ENCODE data around the gene BMP7.

Gene BMP7

GRCh38 chr20:57187068-57187634 lies 79.3 kb downstream of the BMP7 start:
- no peak for DNase-seq

- no peak for DNase-seq
These were observed 80.2 kb downstream of the BMP7 start for GRCh38 chr20:57186192-57186591.

GRCh38 chr20:57185188-57185743 lies 81.2 kb downstream of the BMP7 start:
- DNase-seq = no peak

- DNase-seq = no peak
These were observed 82.9 kb downstream of the BMP7 start for GRCh38 chr20:57183457-57184009.

DNA sequence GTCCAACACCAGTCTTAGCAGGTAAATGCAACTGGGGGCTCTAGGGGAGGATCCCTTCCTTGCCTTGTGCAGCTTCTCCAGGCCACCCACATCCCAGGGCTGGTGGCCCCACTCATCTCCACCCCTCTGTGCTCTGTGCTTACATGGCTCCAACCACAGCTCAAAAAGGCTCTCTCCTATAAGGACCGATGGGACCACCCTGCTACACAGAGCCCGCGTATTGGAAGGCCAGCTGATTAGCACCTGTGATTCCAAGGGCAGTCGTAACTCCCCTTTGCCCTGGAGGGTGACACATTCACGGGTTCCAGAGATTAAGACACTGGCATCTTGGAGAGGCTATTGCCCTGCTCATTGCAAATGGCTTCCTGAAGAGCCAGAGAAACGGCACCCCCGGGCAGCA lies 84.8 kb downstream of the BMP7 start:
- DNase-seq = no peak

DNA sequence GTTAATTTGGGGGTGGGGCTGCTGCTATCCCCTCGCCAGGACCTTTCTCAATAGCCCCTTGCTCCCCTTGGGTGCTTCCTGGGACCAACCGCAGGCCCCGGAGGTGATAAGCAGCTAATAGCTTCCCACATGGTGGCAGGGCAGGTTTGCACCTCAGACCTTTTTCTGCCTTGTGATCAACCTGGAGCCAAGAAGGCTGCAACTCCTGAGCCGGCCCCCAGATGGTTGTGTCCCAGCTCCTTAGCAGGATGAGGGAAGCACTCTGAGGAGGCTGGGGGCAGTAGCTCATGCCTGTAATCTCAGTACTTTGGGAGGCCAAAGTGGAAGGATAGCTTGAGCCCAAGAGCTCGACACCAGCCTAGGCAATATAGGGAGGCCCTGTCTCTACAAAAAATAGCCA lies 85.5 kb downstream of the BMP7 start:
- DNase-seq = no peak

GRCh38 chr20:57180387-57180786 lies 86.1 kb downstream of the BMP7 start:
- DNase-seq = no peak

DNA sequence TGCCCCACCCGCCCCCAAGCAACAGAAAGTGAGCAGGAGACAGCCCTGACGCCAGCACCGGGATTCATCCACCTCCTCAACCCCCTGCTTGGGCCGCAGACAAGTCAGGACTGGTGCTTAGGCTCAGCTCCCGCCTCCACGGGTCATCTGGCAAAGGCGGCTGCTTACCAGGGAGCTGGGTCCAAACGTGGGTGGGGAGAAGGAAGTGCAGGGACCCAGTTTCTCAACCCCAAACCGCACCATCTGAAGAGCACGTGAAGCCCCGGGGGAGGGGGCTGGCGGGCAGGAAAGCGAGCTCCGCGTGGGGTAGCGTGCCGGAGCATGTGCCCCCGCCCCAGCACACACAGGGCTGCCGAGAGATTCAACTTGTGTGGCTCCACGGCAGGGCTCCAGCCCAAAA lies 87.2 kb downstream of the BMP7 start:
- no peak for DNase-seq

- DNase-seq = no peak
These were observed 87.8 kb downstream of the BMP7 start for GRCh38 chr20:57178582-57179111.

DNA sequence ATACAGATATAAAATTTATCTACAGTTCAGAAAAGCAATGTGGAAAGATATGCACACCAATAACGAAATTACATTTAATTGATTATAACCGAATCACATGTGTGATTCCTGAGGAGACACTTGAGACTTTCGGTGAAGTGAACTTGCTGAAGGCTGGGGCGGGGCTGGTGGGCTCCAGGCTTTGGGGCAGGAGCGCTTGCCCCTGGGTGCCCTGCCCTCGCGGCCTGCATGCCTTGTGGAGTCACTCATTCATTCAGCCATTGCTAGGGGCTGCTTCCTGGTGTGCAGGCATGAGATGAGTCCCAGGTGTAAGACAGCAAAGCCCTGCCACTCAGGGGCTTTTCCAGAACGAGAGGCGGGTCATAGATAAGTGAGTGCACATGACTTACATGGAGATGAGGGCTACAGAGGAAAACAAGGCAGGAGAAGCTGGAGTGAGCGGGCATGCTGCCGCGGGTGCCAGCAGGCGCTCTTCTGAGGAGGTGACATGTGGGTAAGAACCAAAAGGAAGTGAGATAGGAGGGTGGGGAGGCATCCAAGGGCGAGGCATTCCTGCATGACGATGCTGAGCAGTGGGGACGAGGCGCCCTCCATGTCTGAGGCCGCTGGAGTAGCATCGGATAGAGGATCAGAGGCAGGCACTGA lies 88.7 kb downstream of the BMP7 start:
- no peak for DNase-seq

DNA sequence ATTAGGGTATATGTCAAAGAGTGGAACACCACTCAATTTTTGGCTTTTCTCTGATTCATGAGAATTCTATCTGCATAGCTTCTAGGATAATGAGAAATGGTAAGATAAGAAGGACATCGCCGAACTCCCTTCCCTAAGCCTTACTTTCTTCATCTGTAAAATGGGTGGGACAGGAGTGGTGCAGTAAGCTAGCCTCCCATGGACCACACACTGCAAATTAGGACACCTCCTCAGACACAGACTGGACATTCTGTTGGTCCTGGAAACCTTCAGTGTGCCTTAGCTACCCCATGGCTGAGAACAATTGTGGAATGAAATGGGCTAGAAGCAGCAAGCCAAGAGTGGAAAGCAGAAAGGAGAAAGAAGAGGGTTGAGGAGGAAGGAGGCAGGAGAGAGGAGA lies 89.6 kb downstream of the BMP7 start:
- no peak for DNase-seq

- no peak for DNase-seq
These were observed 90.9 kb downstream of the BMP7 start for GRCh38 chr20:57175397-57176010.

- DNase-seq = no peak
These were observed 91.7 kb downstream of the BMP7 start for GRCh38 chr20:57174737-57175136.

DNA sequence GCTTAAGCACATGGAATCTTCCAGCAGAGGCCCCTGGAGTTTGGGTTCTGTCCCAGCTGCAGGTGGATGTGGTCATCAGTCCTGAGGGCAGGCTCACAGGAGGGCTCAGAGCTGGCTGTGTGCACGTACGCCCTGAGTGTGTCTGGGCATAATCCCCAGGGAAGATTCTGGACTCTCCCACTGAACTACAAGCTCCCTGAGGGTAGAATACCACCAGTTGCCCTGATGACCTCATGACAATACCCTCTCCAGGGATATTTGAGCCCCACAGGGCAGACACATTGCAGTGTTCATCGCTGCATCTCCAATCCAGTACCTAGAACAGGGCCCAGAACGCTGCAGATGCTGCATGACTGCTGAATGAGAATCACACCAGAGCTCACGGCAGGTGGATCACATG lies 92.5 kb downstream of the BMP7 start:
- DNase-seq = no peak

DNA sequence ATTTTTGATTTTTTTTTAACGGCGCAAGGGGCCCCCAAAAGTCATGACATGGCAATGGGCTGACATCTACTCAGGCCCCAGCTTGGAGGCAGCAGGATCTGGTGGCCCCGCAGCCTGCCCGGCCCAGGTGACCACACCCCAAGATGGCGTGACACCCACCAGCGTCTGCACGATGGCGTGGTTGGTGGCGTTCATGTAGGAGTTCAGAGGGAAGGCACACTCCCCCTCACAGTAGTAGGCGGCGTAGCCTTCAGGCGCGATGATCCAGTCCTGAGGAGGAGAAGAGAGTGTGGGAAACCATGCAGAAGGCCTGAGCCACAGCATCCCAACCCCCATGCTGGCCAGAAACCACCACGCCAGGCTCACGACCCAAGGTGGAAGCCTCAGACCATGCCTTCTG lies 93.4 kb downstream of the BMP7 start:
- DNase-seq = no peak

DNA sequence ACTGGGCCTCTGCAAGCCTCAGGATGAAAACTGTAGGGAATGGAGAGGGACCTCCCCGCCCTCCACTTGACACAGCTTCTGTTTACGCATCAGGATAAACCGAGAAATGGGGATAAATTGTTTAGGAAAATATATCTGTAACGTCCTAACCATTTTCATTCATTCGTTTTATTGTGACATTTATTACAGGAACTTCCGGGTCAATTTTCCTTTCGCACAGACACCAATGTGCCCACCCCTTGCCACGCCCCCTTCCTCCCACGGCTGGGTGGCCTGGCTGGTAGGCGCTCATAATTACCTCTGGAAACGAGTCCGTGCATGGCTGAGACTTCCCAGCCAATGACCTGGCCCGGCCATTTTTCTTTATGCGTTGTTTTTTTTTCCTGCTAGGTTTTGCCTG lies 96.1 kb downstream of the BMP7 start:
- no peak for DNase-seq

- DNase-seq = no peak
These were observed 97.3 kb downstream of the BMP7 start for GRCh38 chr20:57169162-57169561.

DNA sequence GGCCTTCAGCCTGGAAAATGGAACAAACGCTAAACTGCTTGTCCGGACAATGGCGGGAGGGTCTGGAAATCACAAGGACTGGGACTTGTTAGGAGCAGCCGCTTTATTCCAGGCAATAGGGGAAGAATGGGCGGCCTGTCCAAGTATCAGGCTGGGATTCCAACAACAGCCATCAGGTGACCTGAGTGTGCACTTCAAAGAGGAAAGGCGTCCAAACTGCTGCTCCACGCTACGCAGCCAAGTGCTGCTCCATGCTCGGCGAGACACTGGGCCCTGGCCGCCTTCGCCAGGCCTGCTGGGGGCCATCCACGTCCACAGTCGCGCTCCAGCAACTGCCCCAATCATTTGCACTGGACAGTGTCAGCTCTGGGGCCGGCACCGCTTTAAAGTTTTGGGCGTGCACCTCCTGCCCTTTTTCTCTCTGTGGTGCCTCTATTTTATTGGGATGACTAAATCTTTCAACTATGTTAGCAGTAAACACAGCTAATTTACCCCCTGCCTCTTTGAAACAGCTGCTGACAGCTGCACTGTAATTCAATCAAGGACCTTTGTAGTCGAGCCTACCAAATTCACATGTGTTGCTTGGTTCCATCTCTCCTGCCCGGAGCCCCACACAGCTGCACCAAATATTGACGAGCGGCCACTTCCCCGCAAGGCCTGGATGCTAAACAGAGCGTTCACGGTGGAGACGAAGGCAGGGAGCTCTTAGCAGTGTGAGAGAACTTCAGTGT lies 98.3 kb downstream of the BMP7 start:
- DNase-seq = no peak

DNA sequence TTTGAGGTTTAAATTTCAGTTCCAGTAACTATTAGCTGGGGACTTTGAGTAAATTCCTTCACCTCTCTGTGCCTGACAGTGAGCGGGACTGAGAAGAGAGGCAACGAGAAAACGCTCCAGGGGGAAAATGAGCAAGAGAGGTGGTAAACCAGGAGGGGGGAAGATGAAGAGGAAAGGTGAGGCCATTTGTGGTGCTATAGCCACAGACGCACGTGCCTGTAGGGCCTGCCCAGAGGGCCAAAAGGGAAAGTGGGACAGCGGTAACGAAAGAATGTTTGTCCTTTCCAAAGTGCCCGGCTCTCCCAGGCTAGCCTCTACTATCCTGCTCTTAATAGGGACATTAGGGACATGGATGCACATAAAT lies 99.2 kb downstream of the BMP7 start:
- no peak for DNase-seq

- DNase-seq = no peak
These were observed 99.7 kb downstream of the BMP7 start for GRCh38 chr20:57166568-57167291.

DNA sequence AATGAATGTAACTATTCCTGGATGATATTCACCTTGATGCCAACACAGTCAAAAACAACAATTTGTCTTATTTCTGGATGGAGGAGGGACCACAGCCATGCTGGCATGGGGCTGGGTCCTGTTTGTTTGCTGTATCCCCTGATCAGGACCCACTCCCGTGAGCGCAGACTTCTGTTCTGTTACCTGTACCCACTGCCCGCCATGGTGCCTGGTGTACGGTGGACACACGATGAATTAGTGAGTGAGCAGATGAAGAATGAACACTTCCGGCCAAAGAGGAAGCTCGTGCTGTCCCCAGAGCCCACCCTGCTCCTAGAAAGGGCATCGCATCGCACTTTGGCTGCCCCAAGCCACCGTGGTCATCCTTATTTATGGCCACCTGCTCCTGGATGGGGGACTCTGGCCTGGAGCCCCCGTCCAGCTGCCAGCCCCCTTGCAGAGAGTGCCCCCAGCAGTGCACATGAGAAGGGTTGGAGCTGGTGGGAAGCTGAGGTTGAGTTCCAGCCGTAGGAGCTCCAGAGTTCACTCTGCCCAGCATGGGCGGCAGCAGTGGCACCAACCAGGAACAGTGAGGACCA lies 100.9 kb downstream of the BMP7 start:
- DNase-seq = no peak

DNA sequence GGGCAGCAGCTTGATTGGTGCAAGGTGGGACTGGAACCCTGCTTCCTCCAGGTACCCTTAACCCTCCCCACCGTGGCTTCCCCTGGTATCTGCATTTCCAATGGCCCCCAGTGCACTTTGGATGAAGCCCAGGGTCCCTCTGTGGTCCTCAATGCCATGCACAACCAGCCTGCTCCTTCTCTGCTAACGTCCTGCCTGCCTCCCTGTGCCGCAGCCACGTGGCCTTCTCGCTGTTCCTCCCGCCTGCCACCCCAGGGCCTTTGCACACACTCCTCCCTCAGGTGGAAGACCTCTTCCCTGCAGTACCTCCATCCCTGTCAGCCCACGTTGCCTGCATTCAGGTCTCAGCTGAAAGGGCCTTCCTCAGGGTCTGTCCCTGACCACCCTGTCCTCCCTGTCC lies 101.6 kb downstream of the BMP7 start:
- no peak for DNase-seq

Measured in stimulated activated CD4-positive, alpha-beta T cell treated with anti-CD3 and anti-CD28 coated beads, Interleukin-15, amount 100 ng/mL, for 24 hours (primary cell).